Choroid plexus epithelial cell (primary cell): ENCODE results near the gene MRPS2.

Experiments
- DNase-seq: peaks from one replicate; pipeline ENCODE4 v3.0.0-alpha.2; 2010; ENCODE audit warnings: low read depth
- H3K4me3 ChIP-seq: 2 replicates; pipeline ENCODE4 v1.5.1; 2011; ENCODE audit warnings: low read depth, mild to moderate bottlenecking, control low read depth, low read length, moderate library complexity
- CTCF ChIP-seq: conservative IDR thresholded peaks from 2 replicates; pipeline ENCODE4 v1.5.1; 2011; ENCODE audit warnings: low read depth, mild to moderate bottlenecking, control low read depth, inconsistent platforms, low read length, moderate library complexity

The MRPS2 gene

GRCh38 chr9:135482015-135482754 is 18.3 kb upstream of the MRPS2 start:
- no peak for DNase-seq
- no peak for TF ChIP-seq CTCF
- no peak overlapping the region for H3K4me3 ChIP-seq

- H3K4me3 ChIP-seq = no peak overlapping the region
- DNase-seq = no peak
- TF ChIP-seq CTCF = no peak
These were observed 15.8 kb upstream of the MRPS2 start for GRCh38 chr9:135484460-135485277.

DNA sequence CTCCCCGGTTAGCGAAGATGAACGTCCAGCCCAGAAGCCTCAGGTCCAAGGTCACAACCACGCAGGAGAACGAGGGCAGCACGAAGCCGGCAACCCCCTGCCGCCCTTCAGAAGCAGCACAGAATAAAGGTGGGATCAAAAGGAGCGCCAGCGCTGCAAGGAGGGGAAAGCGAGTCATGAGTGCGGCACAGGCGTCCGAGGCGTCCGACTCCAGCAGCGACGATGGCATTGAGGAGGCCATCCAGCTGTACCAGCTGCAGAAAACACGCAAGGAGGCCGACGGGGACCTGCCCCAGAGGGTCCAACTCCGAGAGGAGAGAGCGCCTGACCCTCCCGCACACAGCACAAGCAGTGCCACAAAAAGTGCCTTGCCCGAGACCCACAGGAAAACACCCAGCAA is 15.1 kb upstream of the MRPS2 start:
- DNase-seq = no peak
- TF ChIP-seq CTCF = no peak
- H3K4me3 ChIP-seq = no peak overlapping the region

- no peak overlapping the region for H3K4me3 ChIP-seq
- TF ChIP-seq CTCF = no peak
- no peak for DNase-seq
These were observed 14.7 kb upstream of the MRPS2 start for GRCh38 chr9:135485832-135486231.

DNA sequence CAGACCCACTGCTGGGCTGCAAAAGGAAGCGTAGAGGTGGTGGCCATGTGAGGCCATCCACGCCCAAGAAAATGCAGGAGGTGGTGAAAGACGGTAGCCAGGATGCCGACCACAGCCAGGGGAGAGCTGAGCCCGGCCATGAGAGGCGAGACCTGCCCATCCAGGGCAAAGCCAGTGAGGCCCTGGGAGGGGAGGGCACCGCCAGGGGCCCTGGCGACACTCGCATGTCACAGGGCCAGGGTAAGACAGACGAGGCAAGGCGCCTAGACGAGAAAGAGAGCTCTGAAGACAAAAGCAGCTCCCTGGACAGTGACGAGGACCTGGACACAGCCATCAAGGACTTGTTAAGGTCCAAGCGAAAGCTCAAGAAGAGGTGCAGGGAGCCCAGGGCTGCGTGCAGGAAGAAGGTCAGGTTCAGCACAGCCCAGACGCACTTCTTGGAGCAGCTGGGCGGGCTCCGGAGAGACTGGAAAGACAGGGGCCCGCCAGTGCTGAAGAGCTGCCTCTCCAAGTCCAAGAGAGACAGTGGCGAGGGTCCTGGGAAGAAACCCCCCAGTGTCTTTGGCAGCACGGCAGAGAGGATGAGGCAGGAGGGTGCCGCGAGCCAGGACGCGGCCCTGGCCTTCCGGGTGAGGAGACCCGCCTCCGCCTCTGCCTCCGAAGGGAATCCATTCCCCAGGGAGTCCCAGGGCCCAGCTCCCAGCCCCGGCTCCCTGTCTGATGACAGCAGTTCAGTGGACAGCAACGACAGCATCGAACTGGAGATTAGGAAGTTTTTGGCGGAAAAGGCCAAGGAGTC is 14.0 kb upstream of the MRPS2 start:
- DNase-seq = no peak
- no peak overlapping the region for H3K4me3 ChIP-seq
- TF ChIP-seq CTCF = no peak

GRCh38 chr9:135487281-135488012 is 13.0 kb upstream of the MRPS2 start:
- no peak overlapping the region for H3K4me3 ChIP-seq
- no peak for TF ChIP-seq CTCF

More at GRCh38 chr9:135487281-135488012, 13.0 kb upstream of the MRPS2 start:
- no peak for DNase-seq
